ENCODE data around the gene ZBED5.
A peak's percentile ranks its signal among the peaks of the same experiment; 100 is the strongest.

The ZBED5 gene

GRCh38 chr11:10807493-10808234 lies 50.2 kb downstream of the ZBED5 start:
- peak; percentile 57 for DNase-seq (ENCODE audit: low read depth in 1 of 2, low spot score in 1 of 2)
- Histone ChIP-seq H3K27ac (replicated peaks) (peak overlapping the region; percentile 95), H3K4me3 (replicated peaks; ENCODE audit: insufficient read depth, low read length) (peak overlapping the region; percentile 86), H3K27me3 (ENCODE audit: insufficient read depth, poor library complexity, severe bottlenecking) (no peaks in the 10 kb centered on the region)
- TF ChIP-seq CTCF (IDR thresholded peaks at IDR 0.05; ENCODE audit: insufficient read depth, low read length): no peak
- TF ChIP-seq SPI1 (IDR thresholded peaks at IDR 0.05; ENCODE audit: borderline replicate concordance, low read depth): peak; percentile 54; the same call in 1 of the 2 replicates

GRCh38 chr11:10806206-10806605 lies 51.6 kb downstream of the ZBED5 start:
- DNase-seq (ENCODE audit: low read depth in 1 of 2, low spot score in 1 of 2): peak in 1 of 2 experiments; percentile 23
- Histone ChIP-seq H3K4me3 (replicated peaks; ENCODE audit: insufficient read depth, low read length) (no peak overlapping the region), H3K27ac (replicated peaks) (no peak overlapping the region), H3K27me3 (ENCODE audit: insufficient read depth, poor library complexity, severe bottlenecking) (no peaks in the 10 kb centered on the region)
- TF ChIP-seq SPI1 (IDR thresholded peaks at IDR 0.05; ENCODE audit: borderline replicate concordance, low read depth) (no peak), CTCF (IDR thresholded peaks at IDR 0.05; ENCODE audit: insufficient read depth, low read length) (no peak), GABPA (IDR thresholded peaks at IDR 0.05; ENCODE audit: low read depth) (no peak), REST (IDR thresholded peaks at IDR 0.05; ENCODE audit: insufficient replicate concordance, low read depth) (no peak), POLR2AphosphoS5 (IDR thresholded peaks at IDR 0.05; ENCODE audit: low read depth) (no peak)

- peak in 1 of 2 experiments; percentile 17 for DNase-seq (ENCODE audit: low read depth in 1 of 2, low spot score in 1 of 2)
- TF ChIP-seq CTCF (IDR thresholded peaks at IDR 0.05; ENCODE audit: insufficient read depth, low read length) (no peak), REST (IDR thresholded peaks at IDR 0.05; ENCODE audit: insufficient replicate concordance, low read depth) (no peak), SPI1 (IDR thresholded peaks at IDR 0.05; ENCODE audit: borderline replicate concordance, low read depth) (no peak), GABPA (IDR thresholded peaks at IDR 0.05; ENCODE audit: low read depth) (no peak), POLR2AphosphoS5 (IDR thresholded peaks at IDR 0.05; ENCODE audit: low read depth) (no peak)
- no peak overlapping the region for H3K27ac ChIP-seq (replicated peaks)
- H3K27me3 ChIP-seq (ENCODE audit: insufficient read depth, poor library complexity, severe bottlenecking): no peaks in the 10 kb centered on the region
- no peak overlapping the region for H3K4me3 ChIP-seq (replicated peaks; ENCODE audit: insufficient read depth, low read length)
Measured at GRCh38 chr11:10805741-10806140, 52.1 kb downstream of the ZBED5 start.
